Endothelial cell of umbilical vein (primary cell): ENCODE data around the gene DYNLL2. TPM values are rescaled to one million over a fixed set of nuclear protein-coding genes. Genes with fewer than 3 reads are reported as not detected.

Source experiments
- BruUV-seq: library from RNA; stranded (reverse); fragments of 400-500 nt; replicated peaks from 2 replicates; lab custom pipeline; 2021; lab: Mats Ljungman, UMichigan
- CTCF ChIA-PET: fragments of 300-600, 350-600 bp; sonication (Branson Sonifier 250); formaldehyde crosslinking; loops from one replicate; lab custom pipeline; 2021; ENCODE audit warnings: antibody characterized with exemption, inconsistent platforms; lab: Charles Lee
- POLR2A ChIA-PET: fragments of 300-600, 350-600 bp; sonication (Branson Sonifier 250); formaldehyde crosslinking; loops from one replicate; lab custom pipeline; 2021; ENCODE audit warnings: antibody characterized with exemption, inconsistent platforms; lab: Charles Lee
- DNase-seq: peaks from one replicate; pipeline ENCODE4 v3.0.0-alpha.2; 2011; ENCODE audit warnings: low read depth, low spot score
- FAIRE-seq: peaks from 2 replicates; lab custom pipeline; 2011; peaks lifted over from hg19 to GRCh38; lab: Jason Lieb, UNC
- H2AFZ ChIP-seq: 2 replicates; pipeline ENCODE4 v1.6.0; 2012; ENCODE audit warnings: low read depth, low read length, control low read depth, inconsistent platforms
- H3K27ac ChIP-seq: 2 replicates; pipeline ENCODE4 v1.5.1; 2011; ENCODE audit warnings: low read depth, mild to moderate bottlenecking, control low read depth, low read length, moderate library complexity; ENCODE audit not compliant: insufficient read depth
- H3K27me3 ChIP-seq, 2 experiments: 2 replicates each; pipeline versions ENCODE4 v1.6.0 to v1.6.1; 2011; ENCODE audit warnings: low read length in 2 of 2, mixed read lengths in 1 of 2; ENCODE audit not compliant: control insufficient read depth in 2 of 2, insufficient read depth in 2 of 2
- H3K36me3 ChIP-seq, 2 experiments: 2 replicates in 1 of 2; 3 replicates in 1 of 2; pipeline ENCODE4 v1.5.1; 2011; ENCODE audit warnings: low read length in 2 of 2, mild to moderate bottlenecking in 1 of 2, moderate library complexity in 1 of 2; ENCODE audit not compliant: control insufficient read depth in 2 of 2, insufficient read depth in 2 of 2; ENCODE audit errors: extremely low read depth in 1 of 2
- H3K4me1 ChIP-seq: 3 replicates; pipeline ENCODE4 v1.5.1; 2011; ENCODE audit warnings: mild to moderate bottlenecking, low read length; ENCODE audit not compliant: control insufficient read depth, insufficient read depth; ENCODE audit errors: extremely low read depth
- H3K4me2 ChIP-seq: 2 replicates; pipeline ENCODE4 v1.6.1; 2011; ENCODE audit warnings: low read length, control low read depth, mixed read lengths; ENCODE audit not compliant: insufficient read depth
- H3K4me3 ChIP-seq, 3 experiments: fragments of 200-600 bp in 1 of 3; sonication (generic), shearing (Covaris generic) in 1 of 3; replicated peaks in 1 of 3; 2 replicates each; pipeline ENCODE4 v1.5.1; 2011 to 2016; ENCODE audit warnings: control low read depth in 3 of 3, low read length in 3 of 3, mild to moderate bottlenecking in 2 of 3, inconsistent platforms in 1 of 3, low read depth in 1 of 3, moderate library complexity in 1 of 3; ENCODE audit not compliant: insufficient read depth in 1 of 3
- H3K79me2 ChIP-seq: 2 replicates; pipeline ENCODE4 v1.6.0; 2012; ENCODE audit warnings: low read length, inconsistent platforms; ENCODE audit not compliant: control insufficient read depth, insufficient read depth
- H3K9ac ChIP-seq: replicated peaks from 2 replicates; pipeline ENCODE3; 2011; ENCODE audit warnings: low read length, control low read depth; ENCODE audit not compliant: insufficient read depth; ENCODE audit errors: extremely low read depth
- H3K9me1 ChIP-seq: replicated peaks from 3 replicates; pipeline ENCODE4 v1.6.0; 2011; ENCODE audit warnings: mild to moderate bottlenecking, low read length; ENCODE audit not compliant: control insufficient read depth, insufficient read depth; ENCODE audit errors: extremely low read depth
- H3K9me3 ChIP-seq: replicated peaks from 2 replicates; pipeline ENCODE4 v1.5.1; 2012; ENCODE audit warnings: low read length, inconsistent platforms; ENCODE audit not compliant: control insufficient read depth, insufficient read depth
- H4K20me1 ChIP-seq: replicated peaks from 2 replicates; pipeline ENCODE3; 2011; ENCODE audit warnings: mild to moderate bottlenecking, low read length; ENCODE audit not compliant: control insufficient read depth, insufficient read depth; ENCODE audit errors: extremely low read depth
- EZH2 ChIP-seq: IDR thresholded peaks from 2 replicates; pipeline ENCODE4 v1.6.1; 2012; ENCODE audit warnings: borderline replicate concordance, low read depth, mild to moderate bottlenecking, moderate library complexity, low read length, inconsistent platforms; ENCODE audit not compliant: severe bottlenecking
- FOS ChIP-seq: IDR thresholded peaks from 2 replicates; pipeline ENCODE4 v1.6.1; 2011; ENCODE audit warnings: mild to moderate bottlenecking, low read length, moderate library complexity, borderline replicate concordance; ENCODE audit not compliant: insufficient read depth
- GATA2 ChIP-seq: IDR thresholded peaks from 2 replicates; pipeline ENCODE4 v1.7.0; 2011; ENCODE audit warnings: low read depth, mild to moderate bottlenecking, moderate library complexity, mixed read lengths, low read length; ENCODE audit not compliant: insufficient read length, insufficient read depth
- JUN ChIP-seq: IDR thresholded peaks from 2 replicates; pipeline ENCODE4 v1.6.1; 2011; ENCODE audit warnings: borderline replicate concordance, low read depth; ENCODE audit not compliant: insufficient read length, insufficient read depth
- MYC ChIP-seq: IDR thresholded peaks from one replicate; pipeline ENCODE4 v1.6.1; 2011; ENCODE audit warnings: mild to moderate bottlenecking, low read depth, low read length
- POLR2A ChIP-seq: IDR thresholded peaks from 2 replicates; pipeline ENCODE4 v1.6.1; 2012; ENCODE audit warnings: low read depth, mild to moderate bottlenecking, control low read depth, low read length
- POLR2AphosphoS5 ChIP-seq: IDR thresholded peaks from 2 replicates; pipeline ENCODE4 v1.6.1; 2012; ENCODE audit warnings: low read depth, mild to moderate bottlenecking, control low read depth, low read length, moderate library complexity; ENCODE audit not compliant: insufficient read depth
- dilution Hi-C: fragments of 300-500 bp; cut with MboI; formaldehyde crosslinking; loops from one replicate; pipeline ENCODE4 v1.15.0; 2019; ENCODE audit warnings: low sequenced_read_pairs; ENCODE audit not compliant: extremely low pct_ligation_motif_present
- intact Hi-C: fragments of 100-400 bp; cut with micrococcal nuclease; formaldehyde crosslinking; loops from one replicate; pipeline ENCODE4 v1.10.0; 2022
- polyA plus RNA-seq, 4 experiments: library from polyadenylated mRNA; depleted of rRNA in 3 of 4; stranded (reverse) in 3 of 4; unstranded in 1 of 4; fragments of >200 nt; gene quantifications; 2 replicates each; pipeline versions ENCODE4 v1.2.1 to v1.2.3, GENCODE V29; 2011 to 2012; ENCODE audit warnings: missing spikeins in 1 of 4
- total RNA-seq: library from RNA; stranded (reverse); gene quantifications from 2 replicates; pipeline ENCODE4 v1.2.3, GENCODE V29; 2021
- TF ChIP-seq, protein P1 (sequence below): IDR thresholded peaks from 2 replicates; pipeline ENCODE4 v1.6.1; 2011; ENCODE audit not compliant: insufficient read depth, insufficient read length
- TF ChIP-seq, protein P2 (sequence below), 2 donors: IDR thresholded peaks; 1 replicate in 1 of 2; 2 replicates in 1 of 2; pipeline ENCODE4 v1.5.1; 2011; ENCODE audit warnings: low read length in 2 of 2, mild to moderate bottlenecking in 2 of 2, moderate library complexity in 2 of 2, control low read depth in 1 of 2, inconsistent platforms in 1 of 2, low read depth in 1 of 2; ENCODE audit not compliant: insufficient read depth in 1 of 2; ENCODE audit errors: extremely low read depth in 1 of 2

The DYNLL2 gene
- total and polyA plus RNA-seq, 2 donors (not counting 3 experiments of a cell fraction or from before 2014, with no cell fraction given) = 7.4 to 19.0 TPM

DNA sequence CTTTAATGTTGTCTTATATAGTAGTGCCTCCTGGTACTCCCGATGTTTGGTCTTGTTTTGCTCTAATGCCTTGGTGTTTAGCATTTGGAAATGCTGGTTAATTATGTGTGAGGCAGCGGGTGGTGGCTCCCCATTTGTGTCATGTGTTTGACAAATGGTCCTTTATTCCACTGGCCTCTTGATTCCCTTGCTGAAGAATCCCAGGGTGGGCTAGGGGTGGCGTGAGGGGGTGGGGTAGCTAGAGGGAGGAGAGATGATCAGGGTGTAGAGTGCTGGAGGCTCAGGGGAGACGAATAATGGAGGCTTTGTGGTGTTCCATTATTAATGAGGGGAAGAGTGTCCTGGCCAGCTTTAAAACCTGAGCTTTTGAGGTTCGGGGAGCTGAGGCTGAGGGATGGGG, 5.4 kb downstream of the DYNLL2 start:
- no peak overlapping the region for H2AFZ ChIP-seq
- no peaks in the 10 kb centered on the region for H3K27me3 ChIP-seq
- H3K9ac ChIP-seq = no peak overlapping the region
- intact Hi-C loops (no loop called here), dilution Hi-C loops (no loop called here)
- H3K9me3 ChIP-seq = no peaks in the 10 kb centered on the region
- DNase-seq (no peak), FAIRE-seq (no peak)
- H3K4me3 ChIP-seq = no peak overlapping the region
- ChIA-PET CTCF (no interaction called here), POLR2A (no interaction called here)
- no peak for TF ChIP-seq MYC
- TF ChIP-seq GATA2 = no peak
- no peak for TF ChIP-seq FOS
- TF ChIP-seq POLR2AphosphoS5 = no peak
- TF ChIP-seq, protein P1, sequence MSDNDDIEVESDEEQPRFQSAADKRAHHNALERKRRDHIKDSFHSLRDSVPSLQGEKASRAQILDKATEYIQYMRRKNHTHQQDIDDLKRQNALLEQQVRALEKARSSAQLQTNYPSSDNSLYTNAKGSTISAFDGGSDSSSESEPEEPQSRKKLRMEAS = no peak
- no peak for TF ChIP-seq POLR2A
- no peak for TF ChIP-seq EZH2
- no peak for TF ChIP-seq JUN
- TF ChIP-seq, protein P2, sequence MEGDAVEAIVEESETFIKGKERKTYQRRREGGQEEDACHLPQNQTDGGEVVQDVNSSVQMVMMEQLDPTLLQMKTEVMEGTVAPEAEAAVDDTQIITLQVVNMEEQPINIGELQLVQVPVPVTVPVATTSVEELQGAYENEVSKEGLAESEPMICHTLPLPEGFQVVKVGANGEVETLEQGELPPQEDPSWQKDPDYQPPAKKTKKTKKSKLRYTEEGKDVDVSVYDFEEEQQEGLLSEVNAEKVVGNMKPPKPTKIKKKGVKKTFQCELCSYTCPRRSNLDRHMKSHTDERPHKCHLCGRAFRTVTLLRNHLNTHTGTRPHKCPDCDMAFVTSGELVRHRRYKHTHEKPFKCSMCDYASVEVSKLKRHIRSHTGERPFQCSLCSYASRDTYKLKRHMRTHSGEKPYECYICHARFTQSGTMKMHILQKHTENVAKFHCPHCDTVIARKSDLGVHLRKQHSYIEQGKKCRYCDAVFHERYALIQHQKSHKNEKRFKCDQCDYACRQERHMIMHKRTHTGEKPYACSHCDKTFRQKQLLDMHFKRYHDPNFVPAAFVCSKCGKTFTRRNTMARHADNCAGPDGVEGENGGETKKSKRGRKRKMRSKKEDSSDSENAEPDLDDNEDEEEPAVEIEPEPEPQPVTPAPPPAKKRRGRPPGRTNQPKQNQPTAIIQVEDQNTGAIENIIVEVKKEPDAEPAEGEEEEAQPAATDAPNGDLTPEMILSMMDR (IDR thresholded peaks at IDR 0.05; ENCODE audit: extremely low read depth in 1 of 2, insufficient read depth in 1 of 2, low read depth in 1 of 2, low read length in 2 of 2) = no peak
- peaks cover 4% of the 10 kb centered on the region for H4K20me1 ChIP-seq
- H3K4me2 ChIP-seq = no peak overlapping the region
- H3K79me2 ChIP-seq = peaks cover 48% of the 10 kb centered on the region
- no peak overlapping the region for H3K27ac ChIP-seq
- no peaks in the 10 kb centered on the region for H3K9me1 ChIP-seq
- BruUV-seq = no TSS peak
- peaks cover 2 to 33% of the 10 kb centered on the region in 2 experiments for H3K36me3 ChIP-seq
- H3K4me1 ChIP-seq = peaks cover 8% of the 10 kb centered on the region
